Measurements from ENCODE around the gene WWOX. TPM values are rescaled to one million over a fixed set of nuclear protein-coding genes. Genes with fewer than 3 reads are reported as not detected.

WWOX gene
- polyA plus RNA-seq, 1 donor (not counting 4 experiments of a cell fraction or from before 2014, with no cell fraction given) = 5.1 TPM

- Histone ChIP-seq H3K9me3 (ENCODE audit: control insufficient read depth, low read depth, low read length) (no peaks in the 10 kb centered on the region), H3K27ac (ENCODE audit: control insufficient read depth, insufficient read depth, low read length) (no peak overlapping the region)
- FAIRE-seq = no peak
Measured at GRCh38 chr16:78894886-78895285, 795.4 kb downstream of the WWOX start.

GRCh38 chr16:78895681-78896080 is 796.2 kb downstream of the WWOX start:
- no peaks in the 10 kb centered on the region for H3K4me1 ChIP-seq (ENCODE audit: control insufficient read depth, extremely low read depth, insufficient read depth, low read length)
- H3K36me3 ChIP-seq (ENCODE audit: control insufficient read depth in 2 of 2, extremely low read depth in 1 of 2, insufficient read depth in 2 of 2, low read length in 2 of 2) = no peaks in the 10 kb centered on the region
- no peak overlapping the region for H3K4me2 ChIP-seq (ENCODE audit: control insufficient read depth, extremely low read depth, insufficient read depth, low read depth, low read length)
- H3K27ac ChIP-seq (ENCODE audit: control insufficient read depth, insufficient read depth, low read length) = no peak overlapping the region
- no peaks in the 10 kb centered on the region for H3K9me3 ChIP-seq (ENCODE audit: control insufficient read depth, low read depth, low read length)
- dilution Hi-C loops (cut with MboI; ENCODE audit: extremely low pct_ligation_motif_present, low sequenced_read_pairs) = no loop called here
- no peak overlapping the region for H3K9ac ChIP-seq (ENCODE audit: control insufficient read depth, extremely low read depth, insufficient read depth, low read length)
- no peak for FAIRE-seq
- H3K27me3 ChIP-seq (ENCODE audit: control insufficient read depth, extremely low read depth, insufficient read depth, low read length) = no peaks in the 10 kb centered on the region
- TF ChIP-seq EZH2 (IDR thresholded peaks at IDR 0.05; ENCODE audit: low read length) (no peak), CTCF (optimal IDR thresholded peaks at IDR 0.05 in 1 of 3, IDR thresholded peaks at IDR 0.05 in 1 of 3, conservative IDR thresholded peaks at IDR 0.05 in 1 of 3; ENCODE audit: extremely low read depth in 1 of 3, insufficient read depth in 2 of 3, low read length in 3 of 3) (no peak)
- H3K79me2 ChIP-seq (ENCODE audit: control insufficient read depth, insufficient read depth, low read length) = no peaks in the 10 kb centered on the region
- no peak overlapping the region for H3K4me3 ChIP-seq (ENCODE audit: control insufficient read depth in 2 of 3, extremely low read depth in 1 of 3, insufficient read depth in 2 of 3, low read depth in 1 of 3, low read length in 3 of 3)
- H4K20me1 ChIP-seq (ENCODE audit: control insufficient read depth, extremely low read depth, insufficient read depth, low read length) = no peaks in the 10 kb centered on the region
- DNase-seq (ENCODE audit: low read depth, low spot score) = no peak
- no peaks in the 10 kb centered on the region for H3K9me1 ChIP-seq (ENCODE audit: control insufficient read depth, extremely low read depth, insufficient read depth, low read length)
- H2AFZ ChIP-seq (ENCODE audit: control insufficient read depth, low read length) = no peak overlapping the region

More at GRCh38 chr16:78894886-78895285, 795.4 kb downstream of the WWOX start:
- dilution Hi-C loops (cut with MboI; ENCODE audit: extremely low pct_ligation_motif_present, low sequenced_read_pairs) = no loop called here
- Histone ChIP-seq H3K27me3 (ENCODE audit: control insufficient read depth, extremely low read depth, insufficient read depth, low read length) (no peaks in the 10 kb centered on the region), H3K9ac (ENCODE audit: control insufficient read depth, extremely low read depth, insufficient read depth, low read length) (no peak overlapping the region), H3K4me2 (ENCODE audit: control insufficient read depth, extremely low read depth, insufficient read depth, low read depth, low read length) (no peak overlapping the region), H3K79me2 (ENCODE audit: control insufficient read depth, insufficient read depth, low read length) (no peaks in the 10 kb centered on the region), H3K36me3 (ENCODE audit: control insufficient read depth in 2 of 2, extremely low read depth in 1 of 2, insufficient read depth in 2 of 2, low read length in 2 of 2) (no peaks in the 10 kb centered on the region), H3K4me3 (ENCODE audit: control insufficient read depth in 2 of 3, extremely low read depth in 1 of 3, insufficient read depth in 2 of 3, low read depth in 1 of 3, low read length in 3 of 3) (no peak overlapping the region), H3K4me1 (ENCODE audit: control insufficient read depth, extremely low read depth, insufficient read depth, low read length) (no peaks in the 10 kb centered on the region), H3K9me1 (ENCODE audit: control insufficient read depth, extremely low read depth, insufficient read depth, low read length) (no peaks in the 10 kb centered on the region), H2AFZ (ENCODE audit: control insufficient read depth, low read length) (no peak overlapping the region), H4K20me1 (ENCODE audit: control insufficient read depth, extremely low read depth, insufficient read depth, low read length) (no peaks in the 10 kb centered on the region)
- DNase-seq (ENCODE audit: low read depth, low spot score) = no peak
- TF ChIP-seq EZH2 (IDR thresholded peaks at IDR 0.05; ENCODE audit: low read length) = no peak
- TF ChIP-seq CTCF (optimal IDR thresholded peaks at IDR 0.05 in 1 of 3, IDR thresholded peaks at IDR 0.05 in 1 of 3, conservative IDR thresholded peaks at IDR 0.05 in 1 of 3; ENCODE audit: extremely low read depth in 1 of 3, insufficient read depth in 2 of 3, low read length in 3 of 3) = no peak

Data from keratinocyte (primary cell).